ENCODE results near the gene TUBB8B. TPM values are rescaled to one million over a fixed set of nuclear protein-coding genes. Genes with fewer than 3 reads are reported as not detected.
"Not testable (repeated sequence)": the region's sequence is repeated elsewhere in the genome, so short reads cannot be mapped to it uniquely, and the experiment has no call there.

TUBB8B gene
- total RNA-seq, 2 donors from 2014 or later: 0.22 TPM; not detected in 1

DNA sequence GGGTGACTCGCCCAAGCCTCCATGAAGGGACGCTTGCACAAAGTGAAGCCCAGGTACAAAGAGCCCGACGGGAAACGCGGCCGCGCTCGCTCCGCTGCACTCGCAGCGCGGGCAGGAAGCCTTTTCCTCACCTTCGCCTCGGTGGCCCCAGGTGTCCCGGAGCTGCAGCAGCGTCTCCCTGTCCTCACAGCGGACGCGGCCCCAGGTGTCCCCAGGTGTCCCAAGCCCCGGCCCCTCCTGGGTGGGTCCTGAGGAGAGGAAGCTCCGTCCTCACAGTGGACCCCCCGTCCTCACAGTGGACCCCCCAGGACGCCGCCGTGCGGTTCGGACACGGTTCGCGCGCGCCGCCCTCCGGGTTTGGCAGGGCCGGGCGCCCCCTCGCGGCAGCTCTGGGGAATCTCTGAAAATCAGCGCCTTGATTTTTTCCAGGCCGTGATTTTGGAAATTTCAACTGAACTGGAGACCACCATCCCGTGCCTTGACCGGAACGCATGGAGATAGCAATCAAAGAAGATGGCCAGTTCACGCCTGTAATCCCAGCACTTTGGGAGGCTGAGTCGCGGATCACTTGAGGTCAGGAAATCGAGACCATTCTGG is 23.9 kb upstream of the TUBB8B start:
- not testable (repeated sequence) for H3K4me3 Mint-ChIP-seq; ATAC-seq (replicated peaks); H3K4me1 Mint-ChIP-seq; H3K9me3 Mint-ChIP-seq; H3K27me3 Mint-ChIP-seq; H3K27ac Mint-ChIP-seq; H3K36me3 Mint-ChIP-seq (ENCODE audit: low read depth)

DNA sequence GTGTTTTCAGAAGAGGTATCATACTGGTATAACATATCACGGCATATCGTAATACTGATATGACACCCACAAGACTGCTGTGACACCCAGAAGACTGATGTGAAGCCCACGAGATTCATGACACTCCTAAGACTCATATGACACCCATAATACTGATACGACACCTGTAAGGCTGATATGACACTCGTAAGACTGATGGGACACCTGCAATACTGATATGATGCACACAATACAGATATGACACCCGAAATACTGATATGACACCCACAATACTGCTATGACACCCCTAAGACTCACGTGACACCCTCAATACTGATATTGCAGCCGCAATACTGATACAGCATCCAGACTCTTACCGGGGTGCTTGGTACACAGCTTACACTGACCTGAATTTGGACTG is 18.3 kb upstream of the TUBB8B start:
- H3K27ac Mint-ChIP-seq; H3K4me3 Mint-ChIP-seq; H3K9me3 Mint-ChIP-seq; H3K4me1 Mint-ChIP-seq; H3K36me3 Mint-ChIP-seq (ENCODE audit: low read depth): not testable (repeated sequence)
- peak; percentile 84 for ATAC-seq (replicated peaks)
- peaks cover 28% of the 10 kb centered on the region for H3K27me3 Mint-ChIP-seq

DNA sequence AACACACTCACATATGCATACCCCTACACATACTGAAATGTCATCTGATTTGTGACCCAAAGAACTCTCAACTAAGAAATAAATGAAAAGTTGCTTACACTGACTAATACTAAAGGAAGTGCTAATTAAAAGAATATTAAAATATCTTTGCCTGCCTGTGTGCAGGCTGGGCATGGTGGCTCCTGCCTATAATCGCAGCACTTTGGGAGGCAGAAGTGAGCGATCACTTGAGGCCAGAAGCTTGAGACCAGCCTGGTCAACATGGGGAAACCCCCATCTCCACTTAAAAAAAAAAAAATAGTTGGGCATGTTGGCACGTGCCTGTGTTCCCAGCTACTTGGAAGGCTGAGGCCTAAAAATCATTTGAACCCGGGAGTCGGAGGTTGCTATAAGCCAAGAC is 14.9 kb upstream of the TUBB8B start:
- not testable (repeated sequence) for H3K4me3 Mint-ChIP-seq; H3K27ac Mint-ChIP-seq; ATAC-seq (replicated peaks); H3K36me3 Mint-ChIP-seq (ENCODE audit: low read depth); H3K4me1 Mint-ChIP-seq; H3K9me3 Mint-ChIP-seq
- H3K27me3 Mint-ChIP-seq: peaks cover 50% of the 10 kb centered on the region

DNA sequence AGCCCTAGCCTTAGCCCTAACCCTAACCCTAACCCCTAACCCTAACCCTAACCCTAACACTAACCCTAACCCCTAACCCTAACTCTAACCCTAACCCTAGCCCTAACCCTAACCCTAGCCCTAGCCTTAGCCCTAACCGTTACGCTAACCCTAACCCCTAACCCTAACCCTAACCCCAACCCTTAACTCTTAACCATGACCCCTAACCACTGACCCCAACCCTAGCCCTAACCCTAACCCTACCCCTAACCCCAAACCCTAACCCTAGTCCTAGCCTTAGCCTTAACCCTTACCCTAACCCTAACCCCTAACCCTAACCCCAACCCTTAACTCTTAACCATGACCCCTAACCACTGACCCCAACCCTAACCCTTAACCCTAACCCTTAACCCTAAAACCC is 14.2 kb upstream of the TUBB8B start:
- H3K27me3 Mint-ChIP-seq: peaks cover 47% of the 10 kb centered on the region
- not testable (repeated sequence) for H3K36me3 Mint-ChIP-seq (ENCODE audit: low read depth); H3K27ac Mint-ChIP-seq

DNA sequence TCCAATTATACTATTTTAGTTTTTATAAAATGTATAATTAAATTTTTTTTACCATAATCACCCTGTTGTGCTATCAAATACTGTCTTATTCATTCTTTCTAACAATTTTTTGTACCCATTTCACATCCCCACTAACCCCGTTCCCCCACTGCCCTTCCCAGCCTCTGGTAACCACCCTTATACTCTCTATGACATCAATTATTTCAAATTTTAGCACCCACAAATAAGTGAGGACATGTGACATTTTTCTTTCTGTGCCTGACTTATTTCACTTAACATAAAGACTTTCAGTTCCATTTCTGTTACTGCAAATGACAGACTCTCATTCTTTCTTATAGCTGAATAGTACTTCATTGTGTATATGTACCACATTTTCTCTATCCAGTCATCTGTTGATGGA is 5.0 kb upstream of the TUBB8B start:
- H3K4me1 Mint-ChIP-seq; H3K27me3 Mint-ChIP-seq; H3K27ac Mint-ChIP-seq; ATAC-seq (replicated peaks); H3K4me3 Mint-ChIP-seq; H3K36me3 Mint-ChIP-seq (ENCODE audit: low read depth); H3K9me3 Mint-ChIP-seq: not testable (repeated sequence)

More for the DNA sequence above, 14.2 kb upstream of the TUBB8B start:
- H3K4me3 Mint-ChIP-seq; H3K4me1 Mint-ChIP-seq; H3K9me3 Mint-ChIP-seq; ATAC-seq (replicated peaks): not testable (repeated sequence)

DNA sequence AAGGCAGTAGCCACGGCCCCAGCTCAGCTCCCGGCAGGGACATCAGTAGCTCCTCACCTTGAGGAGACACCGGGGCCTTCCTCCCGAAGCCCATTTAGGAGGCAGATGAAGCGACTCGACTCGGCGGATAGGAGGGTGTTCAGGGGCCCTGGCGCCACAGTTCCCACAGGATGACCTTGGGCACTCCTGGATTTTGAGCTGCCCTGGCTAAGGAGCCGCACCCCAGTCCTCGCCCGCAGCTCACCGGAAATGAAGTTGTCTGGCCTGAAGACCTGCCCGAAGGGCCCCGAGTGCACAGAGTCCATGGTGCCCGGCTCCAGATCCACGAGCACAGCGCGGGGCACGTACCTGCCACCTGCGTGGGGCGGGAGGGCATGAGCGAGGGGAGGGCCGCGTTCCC is 719 bp downstream of the TUBB8B start:
- H3K4me3 Mint-ChIP-seq; H3K36me3 Mint-ChIP-seq (ENCODE audit: low read depth); H3K27ac Mint-ChIP-seq; ATAC-seq (replicated peaks); H3K4me1 Mint-ChIP-seq; H3K27me3 Mint-ChIP-seq; H3K9me3 Mint-ChIP-seq: not testable (repeated sequence)

DNA sequence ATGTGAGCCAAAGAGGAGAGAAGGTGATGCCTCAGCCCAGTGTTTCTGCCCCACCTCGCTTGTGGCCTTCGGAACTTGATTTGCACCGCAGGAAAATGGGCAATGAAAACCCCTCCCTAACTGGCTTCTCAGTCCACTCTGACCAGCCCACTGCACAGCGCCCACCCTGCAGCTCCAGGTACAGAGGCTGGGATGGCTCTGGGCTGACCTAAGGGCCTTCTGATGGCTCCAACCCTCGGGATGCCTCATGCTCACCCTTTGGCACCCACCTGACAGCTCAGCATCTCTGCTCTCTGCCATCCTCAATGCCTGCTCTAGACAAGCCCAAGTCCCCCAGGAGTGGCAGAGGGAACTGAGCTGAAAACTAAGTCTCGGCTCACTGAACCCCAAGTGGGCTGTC is 36.2 kb downstream of the TUBB8B start:
- not testable (repeated sequence) for H3K4me3 Mint-ChIP-seq; ATAC-seq (replicated peaks); H3K27ac Mint-ChIP-seq; H3K4me1 Mint-ChIP-seq; H3K9me3 Mint-ChIP-seq; H3K27me3 Mint-ChIP-seq; H3K36me3 Mint-ChIP-seq (ENCODE audit: low read depth)

DNA sequence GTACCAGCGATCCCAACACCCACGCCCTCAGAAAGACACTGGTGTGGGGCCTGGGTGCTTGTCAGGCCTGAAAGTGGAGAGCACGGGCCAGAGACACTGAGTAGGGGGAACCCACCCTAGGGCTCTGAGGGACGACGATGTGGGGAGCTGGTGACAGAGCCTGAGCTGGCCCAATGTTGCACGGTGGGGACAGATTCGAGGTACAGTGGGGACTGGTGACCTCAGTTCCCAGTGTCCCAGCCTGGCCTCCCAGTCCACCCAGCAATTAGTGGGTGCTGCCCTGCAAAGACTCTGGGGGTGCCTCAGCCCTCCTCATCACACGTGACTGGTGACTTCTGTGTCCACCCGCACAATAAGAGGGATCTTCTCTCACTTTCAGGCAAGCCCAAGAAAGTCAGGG is 36.6 kb downstream of the TUBB8B start:
- H3K27me3 Mint-ChIP-seq; ATAC-seq (replicated peaks); H3K4me1 Mint-ChIP-seq; H3K27ac Mint-ChIP-seq; H3K4me3 Mint-ChIP-seq; H3K36me3 Mint-ChIP-seq (ENCODE audit: low read depth); H3K9me3 Mint-ChIP-seq: not testable (repeated sequence)

DNA sequence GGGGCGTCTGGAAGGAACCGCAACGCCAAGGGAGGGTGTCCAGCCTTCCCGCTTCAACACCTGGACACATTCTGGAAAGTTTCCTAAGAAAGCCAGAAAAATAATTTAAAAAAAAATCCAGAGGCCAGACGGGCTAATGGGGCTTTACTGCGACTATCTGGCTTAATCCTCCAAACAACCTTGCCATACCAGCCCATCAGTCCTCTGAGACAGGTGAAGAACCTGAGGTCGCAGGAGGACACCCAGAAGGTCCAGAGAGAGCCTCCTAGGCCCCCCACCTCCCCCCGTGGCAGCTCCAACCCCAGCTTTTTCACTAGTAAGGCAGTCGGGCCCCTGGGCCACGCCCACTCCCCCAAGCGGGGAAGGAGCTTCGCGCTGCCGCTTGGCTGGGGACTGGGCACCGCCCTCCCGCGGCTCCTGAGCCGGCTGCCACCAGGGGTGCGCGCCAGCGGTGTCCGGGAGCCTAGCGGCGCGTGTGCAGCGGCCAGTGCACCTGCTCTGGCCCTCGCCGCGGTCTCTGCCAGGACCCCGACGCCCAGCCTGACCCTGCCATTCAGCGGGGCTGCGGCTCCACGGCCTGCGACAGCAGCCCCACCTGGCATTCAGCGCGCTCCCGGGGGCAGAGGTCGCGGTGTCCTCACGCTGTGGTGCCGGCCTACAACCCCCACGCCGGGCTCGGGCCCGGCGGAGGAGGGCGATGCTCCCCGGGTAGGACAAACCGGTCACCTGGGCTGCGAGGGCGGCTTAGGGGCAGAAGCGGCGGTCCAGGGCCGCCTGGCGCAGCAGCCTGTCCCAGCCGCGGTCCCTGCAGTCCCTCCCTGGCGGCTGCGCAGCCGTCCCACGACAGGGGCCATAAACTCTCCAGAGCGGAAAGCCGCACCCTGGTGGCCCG is 37.8 kb downstream of the TUBB8B start:
- not testable (repeated sequence) for H3K27me3 Mint-ChIP-seq; ATAC-seq (replicated peaks); H3K4me1 Mint-ChIP-seq; H3K36me3 Mint-ChIP-seq (ENCODE audit: low read depth); H3K4me3 Mint-ChIP-seq; H3K9me3 Mint-ChIP-seq; H3K27ac Mint-ChIP-seq

DNA sequence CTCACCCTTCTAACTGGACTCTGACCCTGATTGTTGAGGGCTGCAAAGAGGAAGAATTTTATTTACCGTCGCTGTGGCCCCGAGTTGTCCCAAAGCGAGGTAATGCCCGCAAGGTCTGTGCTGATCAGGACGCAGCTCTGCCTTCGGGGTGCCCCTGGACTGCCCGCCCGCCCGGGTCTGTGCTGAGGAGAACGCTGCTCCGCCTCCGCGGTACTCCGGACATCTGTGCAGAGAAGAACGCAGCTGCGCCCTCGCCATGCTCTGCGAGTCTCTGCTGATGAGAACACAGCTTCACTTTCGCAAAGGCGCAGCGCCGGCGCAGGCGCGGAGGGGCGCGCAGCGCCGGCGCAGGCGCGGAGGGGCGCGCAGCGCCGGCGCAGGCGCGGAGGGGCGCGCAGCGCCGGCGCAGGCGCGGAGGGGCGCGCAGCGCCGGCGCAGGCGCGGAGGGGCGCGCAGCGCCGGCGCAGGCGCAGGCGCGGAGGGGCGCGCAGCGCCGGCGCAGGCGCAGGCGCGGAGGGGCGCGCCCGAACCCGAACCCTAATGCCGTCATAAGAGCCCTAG is 38.7 kb downstream of the TUBB8B start:
- not testable (repeated sequence) for H3K27me3 Mint-ChIP-seq; ATAC-seq (replicated peaks); H3K9me3 Mint-ChIP-seq; H3K36me3 Mint-ChIP-seq (ENCODE audit: low read depth); H3K4me3 Mint-ChIP-seq; H3K4me1 Mint-ChIP-seq; H3K27ac Mint-ChIP-seq

DNA sequence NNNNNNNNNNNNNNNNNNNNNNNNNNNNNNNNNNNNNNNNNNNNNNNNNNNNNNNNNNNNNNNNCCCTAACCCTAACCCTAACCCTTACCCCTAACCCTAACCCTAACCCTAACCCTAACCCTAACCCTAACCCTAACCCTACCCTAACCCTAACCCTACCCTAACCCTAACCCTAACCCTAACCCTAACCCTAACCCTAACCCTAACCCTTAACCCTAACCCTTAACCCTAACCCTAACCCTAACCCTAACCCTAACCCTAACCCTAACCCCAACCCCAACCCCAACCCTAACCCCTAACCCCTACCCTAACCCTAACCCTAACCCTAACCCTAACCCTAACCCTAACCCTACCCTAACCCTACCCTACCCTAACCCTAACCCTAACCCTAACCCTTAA is 39.5 kb downstream of the TUBB8B start:
- not testable (repeated sequence) for H3K4me1 Mint-ChIP-seq; H3K9me3 Mint-ChIP-seq; H3K27ac Mint-ChIP-seq; H3K4me3 Mint-ChIP-seq; H3K36me3 Mint-ChIP-seq (ENCODE audit: low read depth); ATAC-seq (replicated peaks); H3K27me3 Mint-ChIP-seq

Other genes with a start within 250 kb of the TUBB8B start
- 10 to 100 TPM; 51.0 to 96.6 TPM for gene USP14, start 108.9 kb upstream of the TUBB8B start, total RNA-seq
- 10 to 100 TPM; 71.6 to 99.1 TPM for gene THOC1, start 218.4 kb upstream of the TUBB8B start, total RNA-seq